GM23338 (cell line): ENCODE results near the gene C7orf25. TPM values are rescaled to one million over a fixed set of nuclear protein-coding genes. Genes with fewer than 3 reads are reported as not detected.
A peak's percentile ranks its signal among the peaks of the same experiment; 100 is the strongest.

ENCODE experiments used
- ATAC-seq: fragments of 200-7000 bp; cut with Tn5 transposase; 3 replicates; pipeline ENCODE4 v1.9.1; 2020
- DNase-seq: peaks from one replicate; pipeline ENCODE4 v3.0.0-alpha.2; 2015; ENCODE audit warnings: low spot score
- H2AFZ ChIP-seq: fragments of 200-600 bp; sonication (generic); 2 replicates; pipeline ENCODE4 v1.8.0; 2016; ENCODE audit warnings: antibody characterized with exemption, mild to moderate bottlenecking, moderate library complexity
- H3F3A ChIP-seq: fragments of 200-600 bp; sonication (generic); replicated peaks from 2 replicates; pipeline ENCODE4 v1.8.0; 2017; ENCODE audit warnings: antibody characterized with exemption, mixed run types, low read depth
- H3K27ac ChIP-seq: fragments of 200-600 bp; sonication (generic); 2 replicates; pipeline ENCODE4 v1.6.1; 2016; ENCODE audit warnings: low read depth
- H3K27me3 ChIP-seq: fragments of 200-600 bp; sonication (generic); 2 replicates; pipeline ENCODE4 v1.8.0; 2016; ENCODE audit warnings: mild to moderate bottlenecking, mixed run types, moderate library complexity; ENCODE audit not compliant: insufficient read depth
- H3K36me3 ChIP-seq: fragments of 200-600 bp; sonication (generic); 2 replicates; pipeline ENCODE4 v1.8.0; 2016; ENCODE audit warnings: mild to moderate bottlenecking; ENCODE audit not compliant: insufficient read depth
- H3K4me1 ChIP-seq: fragments of 200-600 bp; sonication (generic); 2 replicates; pipeline ENCODE4 v1.8.0; 2016; ENCODE audit warnings: mild to moderate bottlenecking, moderate library complexity; ENCODE audit not compliant: insufficient read depth
- H3K4me2 ChIP-seq: fragments of 200-600 bp; sonication (generic); 2 replicates; pipeline ENCODE4 v1.7.1; 2017; ENCODE audit warnings: mixed run types
- H3K4me3 ChIP-seq: fragments of 200-600 bp; sonication (generic); 2 replicates; pipeline ENCODE4 v1.6.1; 2016; ENCODE audit warnings: mixed run types
- H3K79me2 ChIP-seq: fragments of 200-600 bp; sonication (generic); replicated peaks from 2 replicates; pipeline ENCODE4 v1.8.0; 2017; ENCODE audit warnings: mild to moderate bottlenecking; ENCODE audit not compliant: insufficient read depth
- H3K9me2 ChIP-seq: fragments of 200-600 bp; sonication (generic); 2 replicates; pipeline ENCODE4 v1.8.0; 2017; ENCODE audit not compliant: insufficient read depth
- H4K20me1 ChIP-seq: fragments of 200-600 bp; sonication (generic); replicated peaks from 2 replicates; pipeline ENCODE4 v1.8.0; 2017; ENCODE audit warnings: mild to moderate bottlenecking; ENCODE audit not compliant: insufficient read depth
- H3K27ac Mint-ChIP-seq: 2 replicates; pipeline ENCODE4 v1.8.0; 2020; ENCODE audit warnings: inconsistent platforms, mild to moderate bottlenecking, moderate library complexity, mixed read lengths
- H3K27me3 Mint-ChIP-seq: 3 replicates; pipeline ENCODE4 v1.8.0; 2022; ENCODE audit warnings: low read depth, mild to moderate bottlenecking, moderate library complexity, mixed read lengths, inconsistent platforms; ENCODE audit not compliant: insufficient read depth, poor library complexity
- H3K36me3 Mint-ChIP-seq: 3 replicates; pipeline ENCODE4 v1.8.0; 2021; ENCODE audit warnings: low read depth, mild to moderate bottlenecking, inconsistent platforms, moderate library complexity, mixed read lengths
- H3K4me1 Mint-ChIP-seq: 3 replicates; pipeline ENCODE4 v1.8.0; 2020; ENCODE audit warnings: mild to moderate bottlenecking, inconsistent platforms, mixed read lengths
- H3K4me3 Mint-ChIP-seq: 3 replicates; pipeline ENCODE4 v1.8.0; 2021; ENCODE audit warnings: moderate library complexity, mild to moderate bottlenecking, inconsistent platforms, mixed read lengths
- H3K9me3 Mint-ChIP-seq: 3 replicates; pipeline ENCODE4 v1.8.0; 2020; ENCODE audit warnings: moderate library complexity, mild to moderate bottlenecking, inconsistent platforms, mixed read lengths
- CREB1 ChIP-seq: fragments of 250-450 bp; sonication (Bioruptor Pico); IDR thresholded peaks from 2 replicates; pipeline ENCODE4 v1.5.0; 2020; ENCODE audit warnings: low read depth, mild to moderate bottlenecking, moderate library complexity
- EZH2 ChIP-seq: fragments of 200-600 bp; sonication (generic); IDR thresholded peaks from one replicate; pipeline ENCODE4 v1.8.0; 2017; ENCODE audit warnings: antibody characterized with exemption, mild to moderate bottlenecking, low read depth; ENCODE audit not compliant: unreplicated experiment
- EZH2phosphoT487 ChIP-seq: fragments of 200-600 bp; sonication (generic); IDR thresholded peaks from one replicate; pipeline ENCODE4 v1.8.1; 2018; ENCODE audit warnings: antibody characterized with exemption; ENCODE audit not compliant: unreplicated experiment
- JUNB ChIP-seq: IDR thresholded peaks from one replicate; pipeline ENCODE4 v1.6.1; 2016; ENCODE audit warnings: antibody characterized with exemption; ENCODE audit not compliant: unreplicated experiment
- NANOG ChIP-seq: IDR thresholded peaks from 2 replicates; pipeline ENCODE4 v1.6.1; 2016; ENCODE audit warnings: antibody characterized with exemption, borderline replicate concordance
- POLR2AphosphoS5 ChIP-seq: IDR thresholded peaks from 2 replicates; pipeline ENCODE4 v1.6.1; 2016; ENCODE audit warnings: antibody characterized with exemption, low read depth
- ZNF331 ChIP-seq: fragments of 250-450 bp; sonication (Bioruptor Pico); IDR thresholded peaks from 2 replicates; pipeline ENCODE4 v1.5.0; 2020; ENCODE audit warnings: low read depth, mild to moderate bottlenecking, moderate library complexity
- polyA plus RNA-seq: library from polyadenylated mRNA; unstranded; fragments of >200 nt; fragmentation: Nextera tagmentation; extraction: Ambion mirVana; gene quantifications from 2 replicates; pipeline ENCODE4 v1.2.1, GENCODE V29; 2016
- total RNA-seq: library from RNA; depleted of rRNA; stranded (reverse); fragments of >200 nt; shearing (Covaris generic); gene quantifications from 2 replicates; pipeline ENCODE4 v1.2.3, GENCODE V29; 2014
- TF ChIP-seq, protein P1 (sequence below): IDR thresholded peaks from one replicate; pipeline ENCODE4 v1.6.1; 2018; ENCODE audit warnings: antibody characterized with exemption; ENCODE audit not compliant: unreplicated experiment
- TF ChIP-seq, protein P2 (sequence below), 2 experiments: fragments of 200-600 bp in 1 of 2; sonication (generic) in 1 of 2; conservative IDR thresholded peaks; 2 replicates each; pipeline versions ENCODE4 v1.5.1 to v1.6.1; 2016 to 2017; ENCODE audit warnings: antibody characterized with exemption in 2 of 2, low read depth in 2 of 2, mild to moderate bottlenecking in 2 of 2, moderate library complexity in 1 of 2
- TF ChIP-seq, protein P3 (sequence below): IDR thresholded peaks from 2 replicates; pipeline ENCODE4 v1.6.1; 2016; ENCODE audit warnings: antibody characterized with exemption

Gene C7orf25
- total and polyA plus RNA-seq, 2 experiments from 2014 or later = 1.7 to 8.7 TPM

DNA sequence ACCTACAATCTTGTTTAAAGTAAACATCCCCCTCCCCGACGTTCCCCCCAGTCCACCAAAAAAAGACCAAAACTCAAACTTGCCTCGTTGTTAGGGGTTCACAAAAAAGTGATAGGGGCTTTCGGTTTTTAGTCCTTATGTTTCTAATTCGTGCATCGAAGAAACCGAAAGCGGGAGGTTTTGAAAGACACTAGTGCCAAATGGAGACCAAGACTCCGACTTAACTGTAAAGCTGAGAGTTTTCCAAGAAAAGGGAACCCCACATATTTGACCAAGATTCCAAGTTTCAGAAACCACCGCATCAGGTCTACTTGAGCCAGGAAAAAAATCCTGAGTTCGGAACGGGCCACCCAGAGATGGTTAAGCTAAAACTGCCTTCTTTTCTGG lies 19.6 kb upstream of the C7orf25 start:
- H3K36me3 Mint-ChIP-seq = peaks cover 40% of the 10 kb centered on the region

DNA sequence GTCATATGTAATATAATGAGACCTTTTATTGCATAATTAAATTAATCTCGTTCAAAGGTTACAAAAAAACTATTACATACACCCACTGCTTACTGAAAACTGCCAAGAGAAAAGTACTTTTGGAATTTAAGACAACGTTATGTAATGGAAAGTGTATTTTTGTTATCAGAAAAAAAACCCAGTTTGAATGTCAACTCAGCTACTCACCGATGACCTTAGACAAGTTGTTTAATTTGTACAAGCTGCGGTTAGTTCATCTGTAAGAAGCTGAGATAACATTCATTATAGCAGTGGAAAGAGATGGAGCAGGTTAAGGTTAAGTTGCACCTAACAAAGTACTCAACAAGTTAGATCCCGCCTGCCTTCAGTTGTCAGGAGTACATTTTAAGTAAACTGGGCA lies 19.0 kb upstream of the C7orf25 start:
- Histone ChIP-seq H2AFZ (no peak overlapping the region), H3K27ac (no peak overlapping the region), H3F3A (no peaks in the 10 kb centered on the region), H3K79me2 (peaks cover 96% of the 10 kb centered on the region), H3K4me3 (peak overlapping the region; percentile 89), H3K4me1 (peaks cover 12% of the 10 kb centered on the region), H3K4me2 (peak overlapping the region; percentile 94), H3K9me2 (no peaks in the 10 kb centered on the region), H3K27me3 (no peaks in the 10 kb centered on the region), H3K36me3 (peaks cover 27% of the 10 kb centered on the region), H4K20me1 (peaks cover 69% of the 10 kb centered on the region)
- Mint-ChIP-seq H3K4me1 (peaks cover 14% of the 10 kb centered on the region; the same call in 2 of the 3 replicates), H3K9me3 (no peaks in the 10 kb centered on the region), H3K27me3 (peaks cover 13% of the 10 kb centered on the region), H3K4me3 (peak overlapping the region; percentile 100), H3K36me3 (peaks cover 40% of the 10 kb centered on the region), H3K27ac (no peak overlapping the region; the same call in 1 of the 2 replicates)
- ATAC-seq (no peak), DNase-seq (no peak)
- TF ChIP-seq, protein P1, sequence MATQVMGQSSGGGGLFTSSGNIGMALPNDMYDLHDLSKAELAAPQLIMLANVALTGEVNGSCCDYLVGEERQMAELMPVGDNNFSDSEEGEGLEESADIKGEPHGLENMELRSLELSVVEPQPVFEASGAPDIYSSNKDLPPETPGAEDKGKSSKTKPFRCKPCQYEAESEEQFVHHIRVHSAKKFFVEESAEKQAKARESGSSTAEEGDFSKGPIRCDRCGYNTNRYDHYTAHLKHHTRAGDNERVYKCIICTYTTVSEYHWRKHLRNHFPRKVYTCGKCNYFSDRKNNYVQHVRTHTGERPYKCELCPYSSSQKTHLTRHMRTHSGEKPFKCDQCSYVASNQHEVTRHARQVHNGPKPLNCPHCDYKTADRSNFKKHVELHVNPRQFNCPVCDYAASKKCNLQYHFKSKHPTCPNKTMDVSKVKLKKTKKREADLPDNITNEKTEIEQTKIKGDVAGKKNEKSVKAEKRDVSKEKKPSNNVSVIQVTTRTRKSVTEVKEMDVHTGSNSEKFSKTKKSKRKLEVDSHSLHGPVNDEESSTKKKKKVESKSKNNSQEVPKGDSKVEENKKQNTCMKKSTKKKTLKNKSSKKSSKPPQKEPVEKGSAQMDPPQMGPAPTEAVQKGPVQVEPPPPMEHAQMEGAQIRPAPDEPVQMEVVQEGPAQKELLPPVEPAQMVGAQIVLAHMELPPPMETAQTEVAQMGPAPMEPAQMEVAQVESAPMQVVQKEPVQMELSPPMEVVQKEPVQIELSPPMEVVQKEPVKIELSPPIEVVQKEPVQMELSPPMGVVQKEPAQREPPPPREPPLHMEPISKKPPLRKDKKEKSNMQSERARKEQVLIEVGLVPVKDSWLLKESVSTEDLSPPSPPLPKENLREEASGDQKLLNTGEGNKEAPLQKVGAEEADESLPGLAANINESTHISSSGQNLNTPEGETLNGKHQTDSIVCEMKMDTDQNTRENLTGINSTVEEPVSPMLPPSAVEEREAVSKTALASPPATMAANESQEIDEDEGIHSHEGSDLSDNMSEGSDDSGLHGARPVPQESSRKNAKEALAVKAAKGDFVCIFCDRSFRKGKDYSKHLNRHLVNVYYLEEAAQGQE = no peak
- TF ChIP-seq POLR2AphosphoS5 = no peak
- TF ChIP-seq, protein P2, sequence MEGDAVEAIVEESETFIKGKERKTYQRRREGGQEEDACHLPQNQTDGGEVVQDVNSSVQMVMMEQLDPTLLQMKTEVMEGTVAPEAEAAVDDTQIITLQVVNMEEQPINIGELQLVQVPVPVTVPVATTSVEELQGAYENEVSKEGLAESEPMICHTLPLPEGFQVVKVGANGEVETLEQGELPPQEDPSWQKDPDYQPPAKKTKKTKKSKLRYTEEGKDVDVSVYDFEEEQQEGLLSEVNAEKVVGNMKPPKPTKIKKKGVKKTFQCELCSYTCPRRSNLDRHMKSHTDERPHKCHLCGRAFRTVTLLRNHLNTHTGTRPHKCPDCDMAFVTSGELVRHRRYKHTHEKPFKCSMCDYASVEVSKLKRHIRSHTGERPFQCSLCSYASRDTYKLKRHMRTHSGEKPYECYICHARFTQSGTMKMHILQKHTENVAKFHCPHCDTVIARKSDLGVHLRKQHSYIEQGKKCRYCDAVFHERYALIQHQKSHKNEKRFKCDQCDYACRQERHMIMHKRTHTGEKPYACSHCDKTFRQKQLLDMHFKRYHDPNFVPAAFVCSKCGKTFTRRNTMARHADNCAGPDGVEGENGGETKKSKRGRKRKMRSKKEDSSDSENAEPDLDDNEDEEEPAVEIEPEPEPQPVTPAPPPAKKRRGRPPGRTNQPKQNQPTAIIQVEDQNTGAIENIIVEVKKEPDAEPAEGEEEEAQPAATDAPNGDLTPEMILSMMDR (conservative IDR thresholded peaks at IDR 0.05; ENCODE audit: low read depth in 2 of 2) = no peak
- TF ChIP-seq, protein P3, sequence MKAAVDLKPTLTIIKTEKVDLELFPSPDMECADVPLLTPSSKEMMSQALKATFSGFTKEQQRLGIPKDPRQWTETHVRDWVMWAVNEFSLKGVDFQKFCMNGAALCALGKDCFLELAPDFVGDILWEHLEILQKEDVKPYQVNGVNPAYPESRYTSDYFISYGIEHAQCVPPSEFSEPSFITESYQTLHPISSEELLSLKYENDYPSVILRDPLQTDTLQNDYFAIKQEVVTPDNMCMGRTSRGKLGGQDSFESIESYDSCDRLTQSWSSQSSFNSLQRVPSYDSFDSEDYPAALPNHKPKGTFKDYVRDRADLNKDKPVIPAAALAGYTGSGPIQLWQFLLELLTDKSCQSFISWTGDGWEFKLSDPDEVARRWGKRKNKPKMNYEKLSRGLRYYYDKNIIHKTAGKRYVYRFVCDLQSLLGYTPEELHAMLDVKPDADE = no peak
- TF ChIP-seq ZNF331 (CRISPR knock-in tag) = no peak
- no peak for TF ChIP-seq JUNB
- TF ChIP-seq CREB1 (CRISPR knock-in tag) = no peak
- no peak for TF ChIP-seq EZH2
- no peak for TF ChIP-seq NANOG
- no peak for TF ChIP-seq EZH2phosphoT487

More for the DNA sequence above, 19.6 kb upstream of the C7orf25 start:
- peaks cover 12% of the 10 kb centered on the region for H3K4me1 ChIP-seq
- no peaks in the 10 kb centered on the region for H3K9me2 ChIP-seq
- H3K27ac ChIP-seq = no peak overlapping the region
- peaks cover 95% of the 10 kb centered on the region for H3K79me2 ChIP-seq
- peak overlapping the region; percentile 94 for H3K4me2 ChIP-seq
- TF ChIP-seq CREB1 (CRISPR knock-in tag) (no peak), POLR2AphosphoS5 (no peak), NANOG (no peak)
- H2AFZ ChIP-seq = peak overlapping the region; percentile 45; the same call in 1 of the 2 replicates
- peak overlapping the region; percentile 100 for H3K27ac Mint-ChIP-seq
- peak overlapping the region; percentile 100 for H3K4me3 Mint-ChIP-seq
- H3F3A ChIP-seq = no peaks in the 10 kb centered on the region
- no peak for ATAC-seq
- no peaks in the 10 kb centered on the region for H3K9me3 Mint-ChIP-seq
- peaks cover 68% of the 10 kb centered on the region for H4K20me1 ChIP-seq
- peak overlapping the region; percentile 89 for H3K4me3 ChIP-seq
- H3K27me3 ChIP-seq = no peaks in the 10 kb centered on the region
- peaks cover 13% of the 10 kb centered on the region for H3K27me3 Mint-ChIP-seq
- peaks cover 27% of the 10 kb centered on the region for H3K36me3 ChIP-seq
- H3K4me1 Mint-ChIP-seq = peaks cover 14% of the 10 kb centered on the region; the same call in 2 of the 3 replicates
- DNase-seq = no peak
